Measurements from ENCODE around the gene PLSCR4.
A peak's percentile ranks its signal among the peaks of the same experiment; 100 is the strongest.

DNA sequence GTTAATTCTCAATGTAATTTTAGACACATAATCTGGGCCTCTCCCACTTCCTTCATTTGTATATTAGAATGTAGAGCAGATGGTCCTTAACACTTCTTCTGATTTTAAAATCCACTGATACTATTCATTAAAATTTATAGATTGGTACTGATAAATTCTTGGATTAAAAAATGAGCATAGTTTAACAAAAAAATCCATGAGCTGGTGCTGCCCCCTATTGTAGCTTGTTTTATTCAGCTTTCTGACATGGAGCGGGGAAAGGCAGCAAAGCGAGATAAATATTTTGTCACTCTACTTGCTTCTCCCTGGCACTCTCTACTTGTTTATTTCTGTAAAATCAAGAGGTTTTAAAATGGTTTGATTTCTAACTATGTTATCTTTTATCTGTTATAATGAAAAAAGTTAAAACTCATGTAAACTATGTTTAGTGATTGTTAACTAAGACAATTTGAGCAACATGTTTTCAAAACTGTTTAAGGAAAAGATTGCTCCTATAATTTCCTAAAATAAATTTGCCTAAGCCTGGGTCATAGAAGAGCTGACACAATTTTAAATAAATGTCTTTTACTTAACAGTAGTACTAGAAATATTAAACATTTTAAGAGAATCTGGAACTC lies 63.5 kb downstream of the PLSCR4 start:
- TF ChIP-seq, protein P1, sequence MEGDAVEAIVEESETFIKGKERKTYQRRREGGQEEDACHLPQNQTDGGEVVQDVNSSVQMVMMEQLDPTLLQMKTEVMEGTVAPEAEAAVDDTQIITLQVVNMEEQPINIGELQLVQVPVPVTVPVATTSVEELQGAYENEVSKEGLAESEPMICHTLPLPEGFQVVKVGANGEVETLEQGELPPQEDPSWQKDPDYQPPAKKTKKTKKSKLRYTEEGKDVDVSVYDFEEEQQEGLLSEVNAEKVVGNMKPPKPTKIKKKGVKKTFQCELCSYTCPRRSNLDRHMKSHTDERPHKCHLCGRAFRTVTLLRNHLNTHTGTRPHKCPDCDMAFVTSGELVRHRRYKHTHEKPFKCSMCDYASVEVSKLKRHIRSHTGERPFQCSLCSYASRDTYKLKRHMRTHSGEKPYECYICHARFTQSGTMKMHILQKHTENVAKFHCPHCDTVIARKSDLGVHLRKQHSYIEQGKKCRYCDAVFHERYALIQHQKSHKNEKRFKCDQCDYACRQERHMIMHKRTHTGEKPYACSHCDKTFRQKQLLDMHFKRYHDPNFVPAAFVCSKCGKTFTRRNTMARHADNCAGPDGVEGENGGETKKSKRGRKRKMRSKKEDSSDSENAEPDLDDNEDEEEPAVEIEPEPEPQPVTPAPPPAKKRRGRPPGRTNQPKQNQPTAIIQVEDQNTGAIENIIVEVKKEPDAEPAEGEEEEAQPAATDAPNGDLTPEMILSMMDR (IDR thresholded peaks at IDR 0.05): peak in 6 of 7 experiments; percentile 35 to 68 (median 61)
- no peak for TF ChIP-seq POLR2A (IDR thresholded peaks at IDR 0.05)
